ENCODE data around the gene KSR1.

DNA sequence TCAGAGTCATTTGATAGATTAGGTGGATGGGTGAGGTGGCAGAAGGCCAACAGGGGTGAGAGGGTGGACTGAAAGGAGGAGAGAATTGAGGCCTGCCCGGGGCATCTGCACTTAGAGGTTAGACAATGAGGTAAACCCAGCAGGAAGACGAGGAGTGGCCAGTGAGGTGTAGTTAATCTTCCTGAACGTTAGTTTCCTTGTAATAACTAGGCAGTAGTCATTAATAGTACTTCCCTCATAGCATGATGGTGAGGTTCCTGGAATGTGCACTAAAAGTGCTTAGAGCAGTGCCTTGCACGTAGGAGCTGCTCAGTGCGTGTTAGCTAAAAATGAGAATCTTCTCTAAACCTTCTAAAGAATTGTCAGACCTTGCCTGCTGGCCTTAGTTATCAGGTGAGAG lies 13.5 kb upstream of the KSR1 start:
- TF ChIP-seq CTCF (IDR thresholded peaks at IDR 0.05) (no peak), POLR2A (IDR thresholded peaks at IDR 0.05) (no peak)

Data from uterus (tissue), 2 donors.